Breast epithelium (tissue), 3 donors: ENCODE data around the gene DNAJB12.

Experiments
- POLR2A ChIP-seq: fragments of 450-650 bp; IDR thresholded peaks from one replicate; pipeline ENCODE4 v1.6.1; 2016; ENCODE audit warnings: antibody characterized with exemption, mild to moderate bottlenecking, moderate library complexity
- POLR2AphosphoS5 ChIP-seq, 3 donors: sonication (generic); formaldehyde crosslinking; IDR thresholded peaks; one replicate each; pipeline ENCODE4 v1.6.1; 2017; ENCODE audit warnings: antibody characterized with exemption in 3 of 3
- TF ChIP-seq, protein P1 (sequence below), 3 donors: fragments of 450-650 bp; IDR thresholded peaks; one replicate each; pipeline ENCODE4 v1.5.1; 2016 to 2017; ENCODE audit warnings: antibody characterized with exemption in 3 of 3, mild to moderate bottlenecking in 3 of 3, moderate library complexity in 3 of 3

DNA sequence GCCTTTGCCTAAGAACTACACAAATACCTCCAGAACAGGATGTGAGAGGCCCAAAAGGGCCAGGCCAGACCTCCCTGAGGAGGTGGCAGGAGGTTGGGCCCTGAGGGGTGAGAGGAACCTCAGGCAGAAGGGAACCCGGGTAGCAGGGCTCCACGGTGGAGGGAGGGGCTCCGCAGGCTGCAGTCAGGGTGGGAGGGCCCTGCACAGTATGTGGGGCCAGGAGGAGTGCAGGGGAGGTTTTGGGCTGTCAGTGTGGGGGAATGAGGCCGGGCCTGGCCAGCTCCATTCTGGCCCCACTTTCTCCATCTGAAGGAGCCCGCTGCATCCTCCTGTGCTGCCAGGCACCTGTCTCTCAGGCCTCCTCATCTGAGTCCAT, 25.9 kb downstream of the DNAJB12 start:
- TF ChIP-seq POLR2A (no peak), POLR2AphosphoS5 (IDR thresholded peaks at IDR 0.05) (no peak)
- TF ChIP-seq, protein P1, sequence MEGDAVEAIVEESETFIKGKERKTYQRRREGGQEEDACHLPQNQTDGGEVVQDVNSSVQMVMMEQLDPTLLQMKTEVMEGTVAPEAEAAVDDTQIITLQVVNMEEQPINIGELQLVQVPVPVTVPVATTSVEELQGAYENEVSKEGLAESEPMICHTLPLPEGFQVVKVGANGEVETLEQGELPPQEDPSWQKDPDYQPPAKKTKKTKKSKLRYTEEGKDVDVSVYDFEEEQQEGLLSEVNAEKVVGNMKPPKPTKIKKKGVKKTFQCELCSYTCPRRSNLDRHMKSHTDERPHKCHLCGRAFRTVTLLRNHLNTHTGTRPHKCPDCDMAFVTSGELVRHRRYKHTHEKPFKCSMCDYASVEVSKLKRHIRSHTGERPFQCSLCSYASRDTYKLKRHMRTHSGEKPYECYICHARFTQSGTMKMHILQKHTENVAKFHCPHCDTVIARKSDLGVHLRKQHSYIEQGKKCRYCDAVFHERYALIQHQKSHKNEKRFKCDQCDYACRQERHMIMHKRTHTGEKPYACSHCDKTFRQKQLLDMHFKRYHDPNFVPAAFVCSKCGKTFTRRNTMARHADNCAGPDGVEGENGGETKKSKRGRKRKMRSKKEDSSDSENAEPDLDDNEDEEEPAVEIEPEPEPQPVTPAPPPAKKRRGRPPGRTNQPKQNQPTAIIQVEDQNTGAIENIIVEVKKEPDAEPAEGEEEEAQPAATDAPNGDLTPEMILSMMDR (IDR thresholded peaks at IDR 0.05): no peak
